ENCODE results near the gene LZTS3. TPM values are rescaled to one million over a fixed set of nuclear protein-coding genes. Genes with fewer than 3 reads are reported as not detected.
"Not testable (repeated sequence)": the region's sequence is repeated elsewhere in the genome, so short reads cannot be mapped to it uniquely, and the experiment has no call there.

The LZTS3 gene
- total and polyA plus RNA-seq, 2 experiments from 2014 or later, result 35.3 to 36.4 TPM

DNA sequence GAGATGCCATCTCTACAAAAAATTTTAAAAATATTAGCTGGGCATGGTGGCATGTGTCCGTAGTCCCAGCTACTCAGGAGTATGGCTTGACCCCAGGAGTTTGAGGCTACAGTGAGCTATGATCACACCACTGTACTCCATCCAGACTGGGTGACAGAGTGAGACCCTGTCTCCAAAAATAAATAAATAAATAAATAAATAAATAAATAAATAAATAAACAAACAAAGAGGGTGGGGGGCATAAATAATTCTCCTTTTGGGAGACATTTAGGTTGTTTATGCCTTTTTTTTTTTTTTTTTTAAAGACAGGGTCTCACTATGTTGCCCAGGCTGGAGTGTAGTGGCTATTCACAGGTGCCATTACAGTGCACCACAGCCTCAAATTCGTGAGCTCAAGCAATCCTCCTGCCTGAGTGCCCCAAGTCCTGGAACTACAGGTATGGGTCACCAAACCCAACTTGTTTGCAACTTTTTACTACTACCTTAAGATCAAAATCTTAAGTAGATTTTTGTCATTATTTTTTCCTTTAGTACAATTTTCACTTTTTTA, 43.2 kb downstream of the LZTS3 start:
- TF ChIP-seq, protein P1, sequence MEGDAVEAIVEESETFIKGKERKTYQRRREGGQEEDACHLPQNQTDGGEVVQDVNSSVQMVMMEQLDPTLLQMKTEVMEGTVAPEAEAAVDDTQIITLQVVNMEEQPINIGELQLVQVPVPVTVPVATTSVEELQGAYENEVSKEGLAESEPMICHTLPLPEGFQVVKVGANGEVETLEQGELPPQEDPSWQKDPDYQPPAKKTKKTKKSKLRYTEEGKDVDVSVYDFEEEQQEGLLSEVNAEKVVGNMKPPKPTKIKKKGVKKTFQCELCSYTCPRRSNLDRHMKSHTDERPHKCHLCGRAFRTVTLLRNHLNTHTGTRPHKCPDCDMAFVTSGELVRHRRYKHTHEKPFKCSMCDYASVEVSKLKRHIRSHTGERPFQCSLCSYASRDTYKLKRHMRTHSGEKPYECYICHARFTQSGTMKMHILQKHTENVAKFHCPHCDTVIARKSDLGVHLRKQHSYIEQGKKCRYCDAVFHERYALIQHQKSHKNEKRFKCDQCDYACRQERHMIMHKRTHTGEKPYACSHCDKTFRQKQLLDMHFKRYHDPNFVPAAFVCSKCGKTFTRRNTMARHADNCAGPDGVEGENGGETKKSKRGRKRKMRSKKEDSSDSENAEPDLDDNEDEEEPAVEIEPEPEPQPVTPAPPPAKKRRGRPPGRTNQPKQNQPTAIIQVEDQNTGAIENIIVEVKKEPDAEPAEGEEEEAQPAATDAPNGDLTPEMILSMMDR (IDR thresholded peaks at IDR 0.05; ENCODE audit: poor library complexity), result no peak
- TF ChIP-seq EZH2phosphoT487 (IDR thresholded peaks at IDR 0.05; ENCODE audit: low read depth, severe bottlenecking, unreplicated experiment), result no peak
- TF ChIP-seq EZH2 (IDR thresholded peaks at IDR 0.05; ENCODE audit: borderline replicate concordance), result no peak
- H2AFZ ChIP-seq, result no peak overlapping the region
- no peaks in the 10 kb centered on the region for H3K9me3 ChIP-seq (ENCODE audit: low read depth)
- no peak for DNase-seq (ENCODE audit: low spot score)
- no peaks in the 10 kb centered on the region for H3K36me3 ChIP-seq (replicated peaks; ENCODE audit: insufficient read depth, low read depth)
- H3K4me3 ChIP-seq, result no peak overlapping the region
- 100% methylated on average over 2 of the region's 2 CpGs for WGBS (ENCODE audit: low lambda C conversion rate, missing lambda C conversion rate)
- no peak overlapping the region for H3K4me2 ChIP-seq
- no peak overlapping the region for H3K27ac ChIP-seq
- H3K79me2 ChIP-seq, result peaks cover 38% of the 10 kb centered on the region
- H3K27me3 ChIP-seq, result no peaks in the 10 kb centered on the region
- no peaks in the 10 kb centered on the region for H4K20me1 ChIP-seq (ENCODE audit: insufficient read depth, poor library complexity, severe bottlenecking)
- no peaks in the 10 kb centered on the region for H3K4me1 ChIP-seq (ENCODE audit: insufficient read depth)
- H3K9me2 ChIP-seq (replicated peaks; ENCODE audit: insufficient read depth), result no peaks in the 10 kb centered on the region

DNA sequence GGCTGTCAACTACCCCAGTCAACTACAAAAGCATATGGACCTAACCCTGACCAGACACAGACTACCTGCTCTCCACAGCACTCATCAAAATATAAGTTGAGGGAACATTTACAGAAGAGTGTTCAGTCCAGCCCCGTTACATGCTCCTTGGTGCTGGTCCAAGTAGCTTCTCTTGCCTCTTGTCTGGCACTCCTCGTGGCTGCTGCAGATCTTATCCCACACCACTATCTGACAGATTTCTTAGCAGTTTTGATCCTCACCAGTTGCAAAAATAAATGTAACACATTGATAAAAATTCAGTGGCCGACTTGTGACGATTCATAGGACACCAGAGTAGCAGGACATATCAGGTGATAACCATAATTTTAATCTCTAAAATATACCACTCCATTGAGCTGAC, 44.3 kb downstream of the LZTS3 start:
- TF ChIP-seq EZH2phosphoT487 (IDR thresholded peaks at IDR 0.05; ENCODE audit: low read depth, severe bottlenecking, unreplicated experiment), result no peak

DNA sequence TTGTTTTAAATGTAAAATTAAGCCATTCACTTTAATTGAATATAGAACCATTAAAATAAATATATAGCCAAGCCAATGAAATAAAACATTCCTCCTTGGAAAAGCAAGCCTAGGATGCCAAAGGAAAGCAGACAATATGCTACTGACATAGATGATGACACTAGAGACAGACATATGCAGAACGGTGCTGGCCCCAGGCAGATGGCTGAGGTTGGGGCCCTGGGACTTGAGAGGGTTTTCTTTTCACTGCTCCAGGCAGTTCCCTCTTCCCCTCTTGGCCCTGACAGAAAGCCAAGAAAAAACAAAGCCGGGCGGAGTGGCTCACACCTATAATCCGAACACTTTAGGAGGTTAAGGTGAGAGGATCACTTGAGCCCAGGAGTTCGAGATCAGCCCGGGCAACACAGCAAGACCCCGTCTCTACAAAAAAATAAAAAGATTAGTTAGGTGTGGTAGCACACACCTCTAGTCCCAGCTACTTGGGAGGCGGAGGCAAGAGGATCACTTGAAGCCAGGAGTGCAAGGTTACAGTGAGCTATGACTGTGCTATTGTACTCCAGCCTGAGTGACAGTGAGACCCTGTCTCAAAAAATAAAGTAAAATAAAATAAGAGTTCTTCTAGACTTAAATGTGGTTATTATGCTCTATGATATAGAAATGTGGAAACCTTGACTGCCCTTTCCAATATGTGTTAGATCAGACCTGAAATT, 44.9 kb downstream of the LZTS3 start:
- H3K4me2 ChIP-seq, result no peak overlapping the region
- H4K20me1 ChIP-seq (ENCODE audit: insufficient read depth, poor library complexity, severe bottlenecking), result no peaks in the 10 kb centered on the region
- no peak overlapping the region for H2AFZ ChIP-seq
- no peaks in the 10 kb centered on the region for H3K36me3 ChIP-seq (replicated peaks; ENCODE audit: insufficient read depth, low read depth)
- no peaks in the 10 kb centered on the region for H3K4me1 ChIP-seq (ENCODE audit: insufficient read depth)
- no peaks in the 10 kb centered on the region for H3K9me3 ChIP-seq (ENCODE audit: low read depth)
- no peaks in the 10 kb centered on the region for H3K9me2 ChIP-seq (replicated peaks; ENCODE audit: insufficient read depth)
- DNase-seq (ENCODE audit: low spot score), result no peak
- H3K27me3 ChIP-seq, result no peaks in the 10 kb centered on the region
- no peak overlapping the region for H3K4me3 ChIP-seq
- H3K79me2 ChIP-seq, result peaks cover 34% of the 10 kb centered on the region
- TF ChIP-seq, protein P1 (IDR thresholded peaks at IDR 0.05; ENCODE audit: poor library complexity), result no peak
- no peak overlapping the region for H3K27ac ChIP-seq
- 89% methylated on average over 8 of the region's 8 CpGs for WGBS (ENCODE audit: low lambda C conversion rate, missing lambda C conversion rate)

More for the DNA sequence above, 44.3 kb downstream of the LZTS3 start:
- H3K27ac ChIP-seq, result no peak overlapping the region
- 91% methylated on average over 4 of the region's 4 CpGs for WGBS (ENCODE audit: low lambda C conversion rate, missing lambda C conversion rate)
- no peaks in the 10 kb centered on the region for H3K4me1 ChIP-seq (ENCODE audit: insufficient read depth)
- no peaks in the 10 kb centered on the region for H3K27me3 ChIP-seq
- H3K79me2 ChIP-seq, result peaks cover 34% of the 10 kb centered on the region
- H3K9me2 ChIP-seq (replicated peaks; ENCODE audit: insufficient read depth), result no peaks in the 10 kb centered on the region
- DNase-seq (ENCODE audit: low spot score), result no peak
- no peak overlapping the region for H3K4me3 ChIP-seq
- H4K20me1 ChIP-seq (ENCODE audit: insufficient read depth, poor library complexity, severe bottlenecking), result no peaks in the 10 kb centered on the region
- H2AFZ ChIP-seq, result no peak overlapping the region
- no peaks in the 10 kb centered on the region for H3K9me3 ChIP-seq (ENCODE audit: low read depth)
- H3K4me2 ChIP-seq, result no peak overlapping the region
- H3K36me3 ChIP-seq (replicated peaks; ENCODE audit: insufficient read depth, low read depth), result no peaks in the 10 kb centered on the region

DNA sequence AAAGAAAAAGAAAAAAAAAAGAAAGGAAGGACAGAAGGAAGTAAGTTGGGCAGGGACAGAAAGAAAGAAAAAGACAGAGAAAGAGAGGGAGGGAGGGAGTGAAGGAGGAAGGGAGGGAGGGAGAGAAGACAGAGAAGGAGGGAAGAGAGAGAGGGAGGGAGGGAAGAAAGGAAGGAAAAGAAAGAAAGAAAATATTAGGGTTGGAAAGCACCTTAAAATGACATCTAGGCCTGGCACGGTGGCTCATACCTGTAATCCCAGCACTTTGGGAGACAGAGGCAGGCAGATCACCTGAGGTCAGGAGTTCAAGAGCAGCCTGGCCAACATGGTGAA, 46.9 kb downstream of the LZTS3 start:
- WGBS (ENCODE audit: low lambda C conversion rate, missing lambda C conversion rate), result 100% methylated on average over 1 of the region's 1 CpG
- TF ChIP-seq EZH2 (IDR thresholded peaks at IDR 0.05; ENCODE audit: borderline replicate concordance) (no peak), EZH2phosphoT487 (IDR thresholded peaks at IDR 0.05; ENCODE audit: low read depth, severe bottlenecking, unreplicated experiment) (no peak)
- TF ChIP-seq, protein P1 (IDR thresholded peaks at IDR 0.05; ENCODE audit: poor library complexity), result no peak
- no peak for DNase-seq (ENCODE audit: low spot score)
- no peak overlapping the region for H3K4me3 ChIP-seq
- H3K36me3 ChIP-seq (replicated peaks; ENCODE audit: insufficient read depth, low read depth), result no peaks in the 10 kb centered on the region
- H2AFZ ChIP-seq, result no peak overlapping the region
- peak overlapping the region; percentile 87 for H3K27ac ChIP-seq
- no peaks in the 10 kb centered on the region for H3K9me3 ChIP-seq (ENCODE audit: low read depth)
- no peaks in the 10 kb centered on the region for H3K4me1 ChIP-seq (ENCODE audit: insufficient read depth)
- H4K20me1 ChIP-seq (ENCODE audit: insufficient read depth, poor library complexity, severe bottlenecking), result no peaks in the 10 kb centered on the region
- H3K4me2 ChIP-seq, result no peak overlapping the region
- no peaks in the 10 kb centered on the region for H3K9me2 ChIP-seq (replicated peaks; ENCODE audit: insufficient read depth)
- no peaks in the 10 kb centered on the region for H3K27me3 ChIP-seq
- H3K79me2 ChIP-seq, result peaks cover 25% of the 10 kb centered on the region

DNA sequence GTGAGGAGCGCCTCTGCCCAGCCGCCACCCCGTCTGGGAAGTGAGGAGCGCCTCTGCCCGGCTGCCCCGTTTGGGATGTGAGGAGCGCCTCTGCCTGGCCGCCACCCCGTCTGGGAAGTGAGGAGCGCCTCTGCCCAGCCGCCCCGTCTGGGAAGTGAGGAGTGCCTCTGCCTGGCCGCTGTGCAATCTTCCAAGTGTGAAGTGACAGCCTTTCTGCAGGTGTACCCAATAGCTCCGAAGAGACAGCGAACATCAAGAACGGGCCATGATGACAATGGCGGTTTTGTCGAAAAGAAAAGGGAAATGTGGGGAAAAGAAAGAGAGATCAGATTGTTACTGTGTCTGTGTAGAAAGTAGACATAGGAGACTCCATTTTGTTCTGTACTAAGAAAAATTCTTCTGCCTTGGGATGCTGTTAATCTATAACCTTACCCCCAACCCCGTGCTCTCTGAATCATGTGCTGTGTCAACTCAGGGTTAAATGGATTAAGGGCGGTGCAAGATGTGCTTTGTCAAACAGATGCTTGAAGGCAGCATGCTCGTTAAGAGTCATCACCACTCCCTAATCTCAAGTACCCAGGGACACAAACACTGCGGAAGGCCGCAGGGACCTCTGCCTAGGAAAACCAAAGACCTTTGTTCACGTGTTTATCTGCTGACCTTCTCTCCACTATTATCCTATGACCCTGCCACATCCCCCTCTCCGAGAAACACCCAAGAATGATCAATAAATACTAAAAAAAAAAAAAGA, 47.4 kb downstream of the LZTS3 start:
- H4K20me1 ChIP-seq (ENCODE audit: insufficient read depth, poor library complexity, severe bottlenecking); H3K9me3 ChIP-seq (ENCODE audit: low read depth); H3K36me3 ChIP-seq (replicated peaks; ENCODE audit: insufficient read depth, low read depth); DNase-seq (ENCODE audit: low spot score); H3K9me2 ChIP-seq (replicated peaks; ENCODE audit: insufficient read depth); H3K4me2 ChIP-seq; H3K4me3 ChIP-seq; H3K4me1 ChIP-seq (ENCODE audit: insufficient read depth); H3K27me3 ChIP-seq; H2AFZ ChIP-seq: not testable (repeated sequence)
- H3K79me2 ChIP-seq, result peaks cover 23% of the 10 kb centered on the region
- 84% methylated on average over 17 of the region's 25 CpGs for WGBS (ENCODE audit: low lambda C conversion rate, missing lambda C conversion rate)
- H3K27ac ChIP-seq, result peak overlapping the region; percentile 87
